GM18873 (cell line): ENCODE results near the gene PPP4R3B.
A peak's percentile ranks its signal among the peaks of the same experiment; 100 is the strongest.
"Not testable (repeated sequence)": the region's sequence is repeated elsewhere in the genome, so short reads cannot be mapped to it uniquely, and the experiment has no call there.

ENCODE experiments used
- ATAC-seq: cut with Tn5 transposase; IDR thresholded peaks from one replicate; pipeline ENCODE4 v1.9.1; 2021; ENCODE audit warnings: mild to moderate bottlenecking, moderate library complexity, moderate number of reproducible peaks; ENCODE audit not compliant: unreplicated experiment, low FRiP score

The PPP4R3B gene

DNA sequence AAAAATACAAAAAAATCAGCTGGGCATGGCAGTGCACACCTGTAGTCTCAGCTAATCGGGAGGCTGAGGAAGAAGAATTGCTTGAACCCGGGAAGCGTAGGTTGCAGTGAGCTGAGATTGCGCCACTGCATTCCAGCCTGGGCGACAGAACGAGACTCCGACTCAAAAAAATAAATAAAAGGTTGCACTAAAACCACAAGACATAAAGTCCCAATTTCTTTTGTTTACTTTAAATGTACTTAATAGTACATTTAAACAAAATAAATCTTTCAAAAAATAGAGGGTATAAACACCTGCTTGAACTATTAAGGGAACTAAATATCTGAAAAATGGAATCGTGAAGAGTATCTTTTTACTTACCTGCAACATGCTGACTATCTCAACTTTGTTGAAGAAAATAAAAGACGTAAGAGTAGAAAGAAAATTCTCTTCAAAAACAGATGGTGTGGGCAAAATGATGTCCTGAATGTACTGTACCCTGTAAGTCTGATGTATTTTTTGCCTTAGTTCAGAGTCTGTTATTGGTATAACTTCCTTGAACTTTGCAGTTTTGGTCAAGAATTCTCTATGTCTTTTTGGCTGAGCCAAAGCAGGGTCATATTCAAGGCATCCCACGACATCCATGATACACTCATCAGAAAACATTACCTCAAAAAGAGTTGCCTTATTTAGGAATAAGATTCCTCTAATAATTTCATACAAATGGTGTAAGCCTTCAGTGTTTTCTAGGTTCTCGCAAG is 19.2 kb downstream of the PPP4R3B start:
- no peak for ATAC-seq

DNA sequence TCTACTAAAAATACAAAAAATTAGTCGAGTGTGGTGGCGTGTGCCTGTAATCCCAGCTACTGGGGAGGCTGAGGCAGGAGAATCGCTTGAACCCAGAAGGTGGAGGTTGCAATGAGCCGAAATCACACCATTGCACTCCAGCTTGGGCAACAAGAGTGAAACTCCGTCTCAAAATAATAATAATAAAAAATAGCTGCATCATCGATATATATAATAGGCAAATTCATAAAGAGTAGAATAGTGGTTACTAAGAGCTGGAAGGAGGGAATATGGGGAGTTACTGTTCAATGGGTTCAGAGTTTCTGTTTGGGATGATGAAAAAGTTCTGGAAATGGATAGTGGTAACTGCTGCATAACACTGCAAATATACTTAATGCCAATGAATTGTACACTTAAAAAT is 20.6 kb downstream of the PPP4R3B start:
- not testable (repeated sequence) for ATAC-seq

DNA sequence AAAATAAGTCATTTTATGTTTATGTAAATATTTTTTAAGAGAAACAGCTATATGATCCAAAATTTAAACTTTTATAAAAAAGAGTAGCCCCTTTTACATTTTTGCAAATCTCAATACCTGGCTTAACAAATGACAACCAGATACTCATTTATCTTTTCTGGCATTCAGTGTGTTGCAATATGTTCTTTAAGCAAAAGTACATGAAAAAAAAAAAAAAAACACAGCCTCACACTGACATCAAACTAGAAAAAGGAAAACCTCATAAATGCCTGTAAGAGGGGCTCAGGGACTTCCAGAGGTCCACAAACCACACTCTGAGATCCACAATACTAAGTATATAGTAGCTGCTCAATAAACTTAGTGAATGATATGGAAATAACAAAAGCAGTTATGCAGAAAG is 21.9 kb downstream of the PPP4R3B start:
- no peak for ATAC-seq

DNA sequence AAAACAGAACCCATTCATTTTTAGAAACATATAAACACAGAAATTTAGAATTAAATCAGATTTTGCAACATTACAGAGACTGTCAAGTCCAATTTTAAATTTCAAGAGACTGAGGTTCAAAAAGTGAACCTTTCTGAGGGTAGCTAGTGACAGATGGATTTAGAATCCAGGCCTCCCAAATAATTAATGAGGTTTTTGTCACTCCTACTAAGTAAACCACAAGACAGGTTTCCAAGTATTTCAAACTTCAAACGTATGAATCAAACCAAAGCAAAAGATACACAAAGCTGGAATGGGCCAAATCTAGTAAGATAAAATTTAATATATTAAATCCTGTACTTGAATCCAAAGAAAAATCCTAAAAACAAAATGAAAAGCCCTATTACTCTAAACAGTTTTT is 25.3 kb downstream of the PPP4R3B start:
- no peak for ATAC-seq

DNA sequence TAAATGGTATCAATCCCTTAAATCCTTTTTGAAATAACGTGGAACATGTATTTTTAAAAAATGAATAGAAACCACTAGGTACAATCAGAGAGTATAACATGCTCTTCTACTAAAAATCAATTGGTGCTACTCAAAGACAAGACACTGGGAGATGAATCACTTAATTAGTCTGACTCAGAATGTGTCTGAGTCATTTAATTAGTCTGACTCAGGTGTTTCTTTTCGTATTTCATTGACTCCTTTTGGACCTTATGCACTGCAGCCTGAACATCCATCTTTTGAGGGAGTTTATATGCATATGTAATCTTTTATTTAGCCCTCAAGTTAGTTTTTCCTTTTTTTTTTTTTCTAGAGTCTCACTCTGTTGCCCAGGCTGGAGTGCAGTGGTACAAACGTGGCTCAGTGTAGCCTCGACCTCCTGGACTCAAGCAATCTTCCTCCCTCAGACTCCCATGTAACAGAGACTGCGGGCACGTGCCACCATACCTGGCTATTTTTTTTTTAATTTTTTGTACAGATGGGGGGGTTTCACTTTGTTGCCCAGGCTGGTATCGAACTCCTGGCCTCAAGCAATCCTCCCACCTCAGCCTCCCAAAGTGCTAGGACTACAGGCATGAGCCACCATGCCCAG is 26.5 kb downstream of the PPP4R3B start:
- ATAC-seq, result peak; percentile 88

DNA sequence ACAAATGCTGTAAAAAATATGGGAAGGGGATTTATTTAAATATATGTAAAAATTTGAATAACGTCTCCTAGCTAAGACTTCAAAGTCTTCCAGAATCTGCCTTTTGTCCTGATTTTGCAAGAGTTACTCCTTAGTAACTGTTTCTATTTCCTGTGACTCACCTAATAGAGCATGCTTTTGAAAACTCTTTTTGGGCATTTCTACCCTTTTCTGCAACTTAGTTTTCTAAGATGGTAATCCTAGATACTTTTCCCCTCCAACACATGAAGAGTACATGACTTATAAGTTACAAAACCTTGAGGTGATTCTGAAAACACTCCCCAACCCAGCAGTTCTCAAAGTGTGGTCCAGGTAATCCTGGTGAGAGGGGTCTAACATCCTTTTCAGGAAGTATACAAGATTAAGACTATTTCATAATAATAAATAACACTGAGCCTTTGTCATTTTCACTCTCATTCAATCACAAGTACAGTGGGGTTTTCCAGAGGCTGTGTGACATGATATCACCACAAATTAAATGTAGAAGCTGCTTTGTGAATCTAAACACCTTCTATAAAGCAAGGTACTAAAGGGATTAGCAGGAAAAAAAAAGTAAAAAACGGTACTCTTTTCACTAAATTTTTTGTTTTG is 31.9 kb downstream of the PPP4R3B start:
- ATAC-seq, result no peak

DNA sequence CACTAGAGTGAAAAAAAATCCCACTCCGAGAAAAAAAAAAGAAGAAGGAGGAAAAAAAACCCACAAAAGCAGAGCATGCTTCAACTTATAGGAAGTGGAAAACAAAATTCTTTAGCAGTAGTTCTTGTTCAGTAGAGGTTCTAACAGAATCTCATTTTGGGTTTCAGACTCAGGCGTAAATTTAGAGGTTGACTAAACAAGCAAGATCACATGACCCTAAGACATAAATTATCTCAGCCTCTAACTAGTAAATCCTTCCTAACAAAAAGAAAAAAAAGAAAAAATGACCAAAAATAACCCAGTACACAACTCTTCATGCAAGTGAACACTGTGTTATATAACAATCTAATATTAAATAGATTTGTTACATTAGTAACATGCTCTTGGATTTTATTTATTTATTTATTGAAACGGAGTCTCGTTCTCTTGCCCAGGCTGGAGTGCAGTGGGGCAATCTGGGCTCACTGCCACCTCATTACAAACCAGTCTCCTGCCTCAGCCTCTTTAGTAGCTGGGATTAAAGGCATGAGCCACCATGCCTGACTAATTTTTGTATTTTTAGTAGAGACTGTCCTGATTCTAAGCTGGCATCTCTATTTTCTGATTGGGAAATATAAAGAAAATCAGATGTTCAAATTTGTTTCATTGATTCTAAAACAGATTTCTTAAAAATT is 35.4 kb downstream of the PPP4R3B start:
- no peak for ATAC-seq

DNA sequence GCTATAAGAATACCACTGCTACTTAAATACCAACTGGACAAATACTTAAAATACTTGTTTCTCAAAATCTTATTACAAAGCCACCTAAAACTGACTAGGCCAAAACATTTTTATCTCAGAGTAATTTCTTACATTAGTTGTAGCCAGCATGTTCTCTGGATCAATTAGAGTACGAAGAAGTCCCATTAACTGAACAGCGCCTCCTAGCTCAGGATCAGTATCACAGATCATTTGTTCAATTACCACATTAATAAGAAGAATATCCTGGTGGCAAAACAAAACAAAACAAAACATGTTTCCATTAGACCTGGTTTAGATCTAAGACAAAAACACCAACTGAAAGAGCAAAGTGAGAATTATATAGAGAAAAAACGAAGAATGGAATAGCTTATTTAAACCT is 36.0 kb downstream of the PPP4R3B start:
- ATAC-seq, result no peak

DNA sequence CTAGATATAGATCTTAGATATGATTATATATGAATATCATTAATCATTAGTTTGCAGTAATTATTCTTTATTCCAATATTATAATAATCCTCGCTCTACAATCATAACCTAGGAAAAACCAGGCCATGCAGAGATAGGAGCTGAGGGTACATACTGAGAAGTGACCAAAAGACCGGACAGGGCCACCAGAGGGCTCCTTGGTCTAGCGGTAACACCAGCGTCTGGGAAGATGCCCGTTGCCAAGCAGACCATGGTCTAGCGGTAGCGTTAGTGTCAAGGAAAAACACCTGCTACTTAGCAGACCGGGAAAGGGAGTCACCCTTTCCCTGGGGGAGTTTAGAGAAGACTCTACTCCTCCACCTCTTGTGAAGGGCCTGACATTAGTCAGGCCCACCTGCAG is 48.4 kb downstream of the PPP4R3B start:
- not testable (repeated sequence) for ATAC-seq

DNA sequence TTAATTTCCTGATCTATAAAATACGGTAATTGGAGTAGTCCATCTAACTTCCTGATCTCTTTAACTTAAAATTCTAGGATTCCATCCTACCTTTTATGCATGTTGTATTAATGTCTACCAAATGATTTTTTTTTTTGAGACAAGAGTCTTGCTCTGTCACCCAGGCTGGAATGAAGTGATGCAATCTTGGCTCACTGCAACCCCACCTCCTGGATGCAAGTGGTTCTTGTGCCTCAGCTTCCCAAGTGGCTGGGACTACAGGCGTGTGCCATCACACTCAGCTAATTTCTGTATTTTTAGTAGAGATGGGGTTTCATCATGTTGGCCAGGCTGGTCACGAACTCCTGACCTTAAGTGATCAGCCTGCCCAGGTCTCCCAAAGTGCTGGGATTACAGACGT is 50.1 kb downstream of the PPP4R3B start:
- no peak for ATAC-seq

DNA sequence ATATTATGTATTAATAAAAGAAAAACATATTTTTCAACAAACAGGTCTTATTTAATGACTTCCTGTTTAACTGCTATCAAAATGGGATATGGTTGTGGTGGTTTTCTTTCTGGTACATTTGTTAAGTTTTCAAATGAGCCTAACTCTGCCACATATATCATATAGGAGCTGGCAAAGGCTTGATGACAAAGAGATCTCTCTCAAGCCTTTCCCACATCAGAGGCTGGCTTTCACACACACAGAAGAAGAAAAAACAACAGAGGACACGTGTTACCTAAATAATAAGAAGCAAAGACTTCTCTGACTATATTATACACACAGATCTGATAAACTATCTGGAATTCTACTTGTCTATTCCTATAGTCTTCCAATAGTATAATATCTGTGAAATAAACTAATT is 51.8 kb downstream of the PPP4R3B start:
- ATAC-seq, result no peak

DNA sequence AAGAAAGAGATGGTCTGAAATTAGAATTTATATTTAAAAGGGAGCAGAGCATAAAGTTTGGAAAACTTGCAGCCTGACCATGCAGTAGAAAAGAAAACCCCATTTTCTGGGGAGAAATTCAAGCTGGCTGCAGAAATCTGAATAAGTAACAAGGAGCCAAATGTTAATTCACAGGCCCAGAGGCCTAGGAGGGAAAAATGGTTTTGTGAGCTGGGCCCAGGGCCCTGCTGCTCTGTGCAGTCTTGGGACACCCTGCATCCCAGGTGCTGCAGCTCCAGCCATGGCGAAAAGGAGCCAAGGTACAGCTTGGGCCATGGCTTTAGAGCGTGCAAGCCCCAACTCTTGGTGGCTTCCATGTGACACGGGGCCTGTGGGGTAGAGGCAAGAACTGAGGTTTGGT is 56.6 kb downstream of the PPP4R3B start:
- no peak for ATAC-seq

DNA sequence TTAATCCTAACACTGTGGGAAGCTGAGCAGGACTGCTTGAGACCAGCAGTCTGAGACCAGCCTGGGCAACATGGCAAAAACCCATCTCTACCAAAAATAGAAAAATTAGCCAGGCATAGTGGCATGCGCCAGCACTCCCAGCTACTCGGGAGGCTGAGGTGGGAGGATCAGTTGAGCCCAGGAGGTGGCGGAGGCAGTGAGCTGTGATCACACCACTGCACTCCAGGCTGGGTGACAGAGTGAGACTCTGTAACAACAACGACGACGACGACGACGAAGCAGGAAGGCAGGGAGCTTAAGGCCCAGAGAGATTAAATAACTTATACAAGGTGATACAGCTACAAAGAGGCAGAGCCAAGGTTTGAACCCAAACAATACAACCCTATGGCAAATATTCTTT is 60.6 kb downstream of the PPP4R3B start:
- no peak for ATAC-seq

DNA sequence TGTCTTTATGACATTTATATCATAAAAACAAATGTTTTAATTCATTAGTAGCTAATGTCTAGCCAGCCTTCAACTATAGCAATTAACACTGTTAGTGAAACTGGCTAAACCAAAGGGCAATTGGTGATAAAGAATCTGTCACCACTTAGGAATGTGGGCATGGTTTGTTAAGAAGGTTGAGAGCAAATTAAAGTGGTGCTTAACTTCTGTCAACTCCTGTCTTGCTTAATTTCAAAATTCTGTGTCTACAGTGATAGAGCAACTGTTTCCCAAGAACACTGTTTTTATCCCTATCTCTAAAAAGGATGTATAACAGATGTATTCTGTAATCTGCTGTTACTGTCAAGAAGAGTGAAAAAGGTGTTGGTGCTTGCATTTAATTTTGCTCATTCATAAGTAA is 61.4 kb downstream of the PPP4R3B start:
- no peak for ATAC-seq

DNA sequence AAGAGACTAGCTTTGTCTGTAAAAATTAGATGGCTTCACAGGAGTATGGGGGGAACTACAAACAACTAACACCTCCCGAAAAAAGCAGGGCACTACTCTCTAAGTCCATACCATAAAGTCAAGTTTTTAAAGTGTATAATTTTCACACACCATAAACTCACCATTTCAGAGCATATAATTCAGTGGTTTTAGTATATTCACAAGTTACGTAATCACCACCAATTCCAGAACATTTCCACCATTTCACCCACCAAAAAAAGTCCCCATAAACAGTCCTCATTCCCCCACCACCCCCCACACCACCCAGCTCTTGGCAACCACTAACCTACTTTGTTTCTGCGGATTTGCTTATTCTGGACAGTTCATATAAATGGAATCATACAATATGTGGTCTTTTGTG is 64.1 kb downstream of the PPP4R3B start:
- ATAC-seq, result no peak

DNA sequence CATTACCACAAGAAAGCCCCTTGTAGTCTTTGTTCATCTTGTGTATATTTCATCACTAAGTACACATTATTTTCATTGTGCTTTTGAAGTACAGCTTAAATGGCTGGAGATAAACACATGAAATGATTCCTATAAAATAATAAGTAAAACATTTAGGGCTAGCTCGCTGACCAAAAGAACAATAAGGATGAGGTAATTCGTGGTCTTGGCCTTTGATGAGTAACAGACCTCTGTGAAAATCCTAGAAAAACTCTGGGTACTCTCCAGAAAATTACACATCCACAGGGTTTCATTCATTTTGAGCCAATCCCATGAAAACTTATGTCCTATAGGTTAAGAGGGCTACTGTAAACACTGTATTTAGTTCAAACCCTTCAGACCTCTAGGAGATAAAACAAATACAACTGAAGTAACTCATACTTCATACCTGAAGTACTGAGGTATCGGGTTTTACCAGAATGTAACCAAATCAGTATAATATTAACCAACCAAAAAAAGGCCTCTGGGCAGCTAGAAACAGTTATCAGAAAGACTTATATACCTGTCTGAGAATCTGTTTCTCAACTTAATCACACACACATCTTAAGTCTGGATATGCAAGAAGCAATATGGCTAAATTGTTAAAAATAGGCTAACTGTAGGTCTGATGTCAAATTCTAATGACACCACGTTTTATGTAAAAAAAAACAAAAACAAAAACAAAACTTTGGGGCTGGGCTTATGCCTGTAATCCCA is 66.9 kb downstream of the PPP4R3B start:
- ATAC-seq, result no peak

DNA sequence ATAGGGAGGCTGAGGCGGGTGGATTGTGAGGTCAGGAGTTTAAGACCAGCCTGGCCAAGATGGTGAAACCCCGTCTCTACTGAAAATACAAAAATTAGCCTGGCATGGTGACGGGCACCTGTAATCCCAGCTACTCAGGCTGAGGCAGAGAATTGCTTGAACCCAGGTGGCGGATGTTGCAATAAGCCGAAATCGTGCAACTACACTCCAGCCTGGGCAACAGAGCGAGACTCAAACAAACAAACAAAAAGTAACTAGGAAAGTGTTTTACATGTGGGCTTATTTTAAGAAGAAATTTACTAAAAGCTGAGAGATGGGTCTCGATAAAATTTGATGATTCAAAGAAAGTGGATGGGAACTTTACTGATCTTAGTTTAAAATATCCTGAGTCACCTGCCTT is 69.7 kb downstream of the PPP4R3B start:
- ATAC-seq, result not testable (repeated sequence)

DNA sequence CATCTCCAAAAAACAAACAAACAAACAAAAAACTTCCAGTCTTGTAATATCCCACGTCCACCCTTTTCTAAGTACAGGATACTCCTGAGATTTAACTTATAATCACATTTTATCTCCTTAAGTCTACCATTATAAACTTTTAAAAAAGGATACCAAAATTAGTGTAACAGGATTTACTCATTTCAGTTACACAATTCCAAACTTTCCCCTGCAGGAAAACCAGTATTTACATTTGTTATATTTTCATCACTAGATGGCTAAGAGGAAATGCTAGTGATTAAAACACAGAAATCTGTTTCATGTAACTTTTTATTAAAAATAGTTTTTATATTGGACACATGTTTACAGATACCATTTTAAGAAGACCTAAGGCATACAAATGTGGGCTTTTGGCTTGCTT is 70.4 kb downstream of the PPP4R3B start:
- ATAC-seq, result no peak

DNA sequence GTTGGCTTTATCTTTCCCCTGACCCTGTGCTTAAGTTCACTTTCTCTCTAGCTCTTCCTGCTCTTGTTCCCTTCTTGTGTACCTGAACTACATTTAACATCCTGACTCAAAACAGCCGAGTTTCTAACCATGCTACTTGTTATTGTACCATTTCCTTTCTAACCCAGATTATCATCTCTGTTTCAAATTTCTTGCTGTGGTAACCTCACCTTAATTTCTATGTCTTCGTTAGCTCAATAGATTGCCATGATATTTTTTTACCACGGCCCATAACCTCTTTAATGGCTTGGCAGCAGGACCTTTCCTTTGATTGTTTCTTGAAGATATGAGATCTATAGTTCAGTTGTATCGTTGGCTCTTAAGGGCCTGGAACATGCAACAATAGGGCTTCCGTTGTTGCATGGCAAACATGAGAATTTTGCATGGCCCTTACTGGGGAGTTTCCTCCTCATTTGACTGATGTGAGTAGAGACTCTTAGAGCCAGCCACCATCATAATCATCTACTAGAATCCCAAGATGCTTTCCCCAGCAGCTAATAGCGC is 86.8 kb downstream of the PPP4R3B start:
- ATAC-seq, result no peak

DNA sequence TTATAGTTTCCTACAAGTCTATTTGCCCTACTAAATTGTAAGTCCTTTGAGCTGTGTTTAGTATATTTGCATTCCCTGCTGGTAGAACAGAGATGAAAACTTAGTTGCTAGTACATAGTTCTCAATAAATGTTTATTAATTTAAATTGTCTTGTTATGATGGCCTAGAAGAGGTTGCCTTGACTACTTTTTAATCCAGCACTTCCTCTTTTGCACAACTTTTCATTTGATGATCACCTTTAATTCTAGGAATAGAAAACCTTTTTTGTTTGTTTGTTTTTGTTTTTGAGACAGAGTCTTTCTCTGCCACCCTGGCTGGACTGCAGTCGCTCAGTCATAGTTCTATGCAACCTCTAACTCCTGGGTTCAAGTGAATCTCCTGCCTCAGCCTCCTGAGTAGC is 91.2 kb downstream of the PPP4R3B start:
- ATAC-seq, result no peak
